Articular chondrocyte of knee joint (primary cell): ENCODE measurements around the gene HTR3C. TPM values are rescaled to one million over a fixed set of nuclear protein-coding genes. Genes with fewer than 3 reads are reported as not detected.

Source experiments
- small RNA-seq: library from RNA; depleted of rRNA; stranded (forward); fragments of <200 nt; gene quantifications from one replicate; pipeline ENCODE3, GENCODE V24; 2012
- total RNA-seq: library from RNA; depleted of rRNA; stranded (reverse); fragments of >200 nt; gene quantifications from 2 replicates; pipeline ENCODE4 v1.2.3, GENCODE V29; 2012

Gene HTR3C
- total RNA-seq = not detected in 2 replicates

GRCh38 chr3:184052767-184053166, at the start of gene HTR3C:
HTR3C (plus strand) TSS chr3:184053047; CDS start chr3:184053081, 34 bp downstream.

GRCh38 chr3:184017672-184018423, 35.0 kb upstream of the HTR3C start, which contains the start of gene ABCC5:
ABCC5 (minus strand) TSS chr3:184017884; CDS start chr3:184014392, 3,492 bp downstream.

DNA sequence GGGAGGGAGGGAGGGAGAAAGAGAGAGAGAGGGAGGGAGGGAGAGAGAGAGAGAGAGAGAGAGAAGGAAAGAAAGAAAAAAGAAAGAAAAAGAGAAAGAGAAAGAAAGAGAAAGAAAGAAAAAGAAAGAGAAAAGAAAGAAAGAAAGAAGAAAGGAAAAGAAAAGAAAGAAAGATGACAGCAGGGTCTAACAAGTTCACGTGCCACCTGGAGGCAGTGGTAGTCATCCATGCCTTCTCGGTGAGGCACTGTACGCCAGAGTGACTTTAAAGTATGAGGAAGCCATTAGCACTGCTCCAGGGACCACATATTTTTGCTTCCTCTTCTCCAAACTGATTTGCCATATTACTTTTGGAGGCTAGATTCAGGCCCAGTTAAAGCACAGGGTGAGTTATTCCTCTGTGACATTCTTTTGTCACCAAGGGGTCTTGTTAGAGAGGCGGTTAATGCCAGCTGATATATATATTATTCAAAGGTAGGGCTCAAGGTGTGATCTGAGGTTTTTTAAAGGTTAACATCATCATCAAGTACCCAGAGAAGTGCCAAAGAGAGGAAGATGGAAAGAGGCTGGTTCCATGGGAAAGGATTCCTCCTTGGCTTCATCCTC, 21.6 kb upstream of the HTR3C start, which contains the start of gene HTR3D:
HTR3D (plus strand) TSS at position 556 of the 606 bp plus-strand sequence; CDS start at position 556, 0 bp downstream.

GRCh38 chr3:184096811-184097383, 44.0 kb downstream of the HTR3C start, which contains the start of gene HTR3E:
HTR3E (plus strand) TSS chr3:184097064; CDS start chr3:184097530, 466 bp downstream.

Small RNAs within 50 kb of the gene (small RNA-seq; reads per million reads assigned to genes)
- gene RF00019 = not detected

Other genes starting within 250 kb of the HTR3C start
- gene MAP6D1, start 227.5 kb upstream of the HTR3C start, total RNA-seq = 1.3 and 1.9 TPM in 2 replicates
- gene PARL, start 168.2 kb upstream of the HTR3C start, total RNA-seq = 42.7 and 46.8 TPM in 2 replicates
- gene ABCC5, start 35.2 kb upstream of the HTR3C start, total RNA-seq = 22.8 and 26.5 TPM in 2 replicates
- gene HTR3D, start 21.3 kb upstream of the HTR3C start, total RNA-seq = not detected in 2 replicates
- not detected in 2 replicates for gene HTR3E, start 44.0 kb downstream of the HTR3C start, total RNA-seq
- gene EIF2B5, start 82.3 kb downstream of the HTR3C start, total RNA-seq = 26.8 and 27.6 TPM in 2 replicates
- 23.5 and 27.4 TPM in 2 replicates for gene DVL3, start 102.3 kb downstream of the HTR3C start, total RNA-seq
- gene AP2M1, start 121.8 kb downstream of the HTR3C start, total RNA-seq = 386 and 454 TPM in 2 replicates
- gene ABCF3, start 133.2 kb downstream of the HTR3C start, total RNA-seq = 34.4 and 35.1 TPM in 2 replicates
- gene VWA5B2, start 176.5 kb downstream of the HTR3C start, total RNA-seq = not detected in 2 replicates
- gene ALG3, start 195.9 kb downstream of the HTR3C start, total RNA-seq = 26.4 and 30.1 TPM in 2 replicates
- gene EEF1AKMT4, start 196.6 kb downstream of the HTR3C start, total RNA-seq = 2.0 and 2.4 TPM in 2 replicates
- gene CAMK2N2, start 208.5 kb downstream of the HTR3C start, total RNA-seq = not detected in 2 replicates
- gene ECE2, start 223.0 kb downstream of the HTR3C start, total RNA-seq = not detected in 2 replicates
- gene PSMD2, start 246.2 kb downstream of the HTR3C start, total RNA-seq = 218 and 257 TPM in 2 replicates